ENCODE measurements around the gene SEMA6C. TPM values are rescaled to one million over a fixed set of nuclear protein-coding genes. Genes with fewer than 3 reads are reported as not detected.
A peak's percentile ranks its signal among the peaks of the same experiment; 100 is the strongest.

The SEMA6C gene
- total RNA-seq, 1 donor from 2014 or later, result 0.67 TPM

- no peak for DNase-seq
- POLR2A ChIA-PET, result interaction anchor here (0.5 to 1.4 kb wide), 4 partner anchors 9 to 379 kb away, joined by 3 to 7 read pairs (median 4); partner anchors contain the start of genes CTSS and TNFAIP8L2
Measured at GRCh38 chr1:151144474-151145303, 1.7 kb downstream of the SEMA6C start.

GRCh38 chr1:151143986-151144385, 2.4 kb downstream of the SEMA6C start:
- peaks cover 18% of the 10 kb centered on the region for H3K4me1 Mint-ChIP-seq
- no peak for DNase-seq
- TF ChIP-seq CTCF (IDR thresholded peaks at IDR 0.05), result no peak
- ATAC-seq (ENCODE audit: low read depth), result no peak
- H3K9me3 Mint-ChIP-seq, result no peaks in the 10 kb centered on the region
- no peak overlapping the region for H3K4me3 Mint-ChIP-seq
- ChIA-PET POLR2A (interaction anchor here (0.6 to 1.4 kb wide), 3 partner anchors 13 to 44 kb away, joined by 3 to 5 read pairs (median 4); partner anchors contain the start of gene TNFAIP8L2), CTCF (no interaction called here)
- H3K36me3 Mint-ChIP-seq (ENCODE audit: low read depth), result no peaks in the 10 kb centered on the region
- intact Hi-C loops (cut with micrococcal nuclease), result no loop called here
- H3K27ac Mint-ChIP-seq, result no peak overlapping the region
- peaks cover 7% of the 10 kb centered on the region for H3K27me3 Mint-ChIP-seq

More at GRCh38 chr1:151144474-151145303, 1.7 kb downstream of the SEMA6C start:
- intact Hi-C loops (cut with micrococcal nuclease), result no loop called here
- Mint-ChIP-seq H3K27me3 (peaks cover 7% of the 10 kb centered on the region), H3K27ac (no peak overlapping the region), H3K9me3 (no peaks in the 10 kb centered on the region), H3K4me3 (peak overlapping the region; percentile 3), H3K36me3 (ENCODE audit: low read depth) (no peaks in the 10 kb centered on the region), H3K4me1 (peaks cover 18% of the 10 kb centered on the region)
- CTCF ChIA-PET, result no interaction called here
- TF ChIP-seq CTCF (IDR thresholded peaks at IDR 0.05), result no peak
- no peak for ATAC-seq (ENCODE audit: low read depth)

- no peak for ATAC-seq (ENCODE audit: low read depth)
- TF ChIP-seq CTCF (IDR thresholded peaks at IDR 0.05), result no peak
- H3K4me1 Mint-ChIP-seq, result peaks cover 18% of the 10 kb centered on the region
- no peak overlapping the region for H3K4me3 Mint-ChIP-seq
- ChIA-PET POLR2A (no interaction called here), CTCF (no interaction called here)
- no peaks in the 10 kb centered on the region for H3K36me3 Mint-ChIP-seq (ENCODE audit: low read depth)
- H3K27me3 Mint-ChIP-seq, result peaks cover 7% of the 10 kb centered on the region
- H3K9me3 Mint-ChIP-seq, result no peaks in the 10 kb centered on the region
- intact Hi-C loops (cut with micrococcal nuclease), result no loop called here
- no peak overlapping the region for H3K27ac Mint-ChIP-seq
- no peak for DNase-seq
Measured at GRCh38 chr1:151143057-151143435, 3.4 kb downstream of the SEMA6C start.

GRCh38 chr1:151142411-151143056, 3.9 kb downstream of the SEMA6C start:
- ChIA-PET POLR2A (interaction anchor here (0.6 kb wide), 1 partner anchor 584 kb away, joined by 3 read pairs; no protein-coding TSS in a partner anchor), CTCF (no interaction called here)
- no peak for ATAC-seq (ENCODE audit: low read depth)
- intact Hi-C loops (cut with micrococcal nuclease), result no loop called here
- Mint-ChIP-seq H3K36me3 (ENCODE audit: low read depth) (no peaks in the 10 kb centered on the region), H3K9me3 (no peaks in the 10 kb centered on the region), H3K27ac (no peak overlapping the region), H3K4me3 (no peak overlapping the region), H3K4me1 (peaks cover 18% of the 10 kb centered on the region), H3K27me3 (peaks cover 7% of the 10 kb centered on the region)
- DNase-seq, result no peak
- TF ChIP-seq CTCF (IDR thresholded peaks at IDR 0.05), result no peak

DNA sequence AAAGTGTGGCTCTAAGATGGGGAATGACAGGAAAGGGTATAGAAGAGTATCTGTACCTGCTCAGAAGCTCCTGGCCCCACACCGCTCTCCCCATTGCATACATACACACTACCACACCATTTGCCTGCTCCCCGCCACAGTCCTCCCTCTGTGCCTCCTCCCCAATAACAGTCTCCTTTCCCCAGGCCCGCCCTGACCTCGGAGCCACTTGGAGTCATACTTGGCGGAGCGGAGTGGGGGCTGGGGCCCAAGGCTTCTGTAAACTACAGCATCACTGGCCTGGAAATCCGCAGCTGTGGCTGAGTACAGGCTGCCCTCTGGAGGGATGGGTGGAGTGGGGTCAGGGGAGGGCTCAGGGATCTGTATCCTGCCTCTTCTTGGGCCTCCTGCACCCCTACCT, 8.6 kb downstream of the SEMA6C start:
- Mint-ChIP-seq H3K4me3 (no peak overlapping the region), H3K27ac (no peak overlapping the region), H3K9me3 (no peaks in the 10 kb centered on the region), H3K27me3 (no peaks in the 10 kb centered on the region), H3K36me3 (ENCODE audit: low read depth) (no peaks in the 10 kb centered on the region), H3K4me1 (peaks cover 4% of the 10 kb centered on the region)
- ChIA-PET CTCF (interaction anchor here (1.1 kb wide), 1 partner anchor 19 kb away, joined by 3 read pairs; the partner anchor contains the start of gene TNFAIP8L2), POLR2A (no interaction called here)
- TF ChIP-seq CTCF (IDR thresholded peaks at IDR 0.05), result no peak
- ATAC-seq (ENCODE audit: low read depth), result no peak
- no peak for DNase-seq
- intact Hi-C loops (cut with micrococcal nuclease), result no loop called here
